K562 (cell line): ENCODE results near the gene INSL3. TPM values are rescaled to one million over a fixed set of nuclear protein-coding genes. Genes with fewer than 3 reads are reported as not detected.

Source experiments
- DACH1 ChIP-seq: fragments of 450-650 bp; IDR thresholded peaks from 2 replicates; pipeline ENCODE4 v1.6.1; 2018; ENCODE audit not compliant: partially characterized antibody
- DPF2 ChIP-seq: fragments of 450-650 bp; IDR thresholded peaks from 2 replicates; pipeline ENCODE4 v1.6.1; 2016
- FOSL1 ChIP-seq: fragments of 200-800 bp; sonication (Bioruptor generic); conservative IDR thresholded peaks from 2 replicates; pipeline ENCODE4 v1.6.1; 2016; ENCODE audit warnings: missing genetic modification characterization, missing compliant biosample characterization
- FOXJ3 ChIP-seq: sonication (generic); formaldehyde crosslinking; IDR thresholded peaks from 2 replicates; pipeline ENCODE4 v1.4.0; 2020; ENCODE audit warnings: mild to moderate bottlenecking, missing genetic modification reagents
- FOXK1 ChIP-seq: sonication (generic); formaldehyde crosslinking; IDR thresholded peaks from 2 replicates; pipeline ENCODE4 v1.8.0; 2022; ENCODE audit warnings: missing genetic modification reagents, mild to moderate bottlenecking, borderline replicate concordance
- FUS ChIP-seq: fragments of 200-400 bp; formaldehyde crosslinking; optimal IDR thresholded peaks from 2 replicates; pipeline ENCODE3; 2017; ENCODE audit warnings: low read depth, low read length
- IRF1 ChIP-seq: sonication (generic); formaldehyde crosslinking; IDR thresholded peaks from 2 replicates; pipeline ENCODE4 v1.8.0; 2022; ENCODE audit warnings: missing genetic modification reagents, mild to moderate bottlenecking, borderline replicate concordance
- LCOR ChIP-seq: sonication (generic); formaldehyde crosslinking; IDR thresholded peaks from 2 replicates; pipeline ENCODE4 v1.8.0; 2022; ENCODE audit warnings: mild to moderate bottlenecking, missing genetic modification reagents
- MEIS2 ChIP-seq: fragments of 450-650 bp; IDR thresholded peaks from 2 replicates; pipeline ENCODE4 v1.6.1; 2014; ENCODE audit warnings: mild to moderate bottlenecking; ENCODE audit not compliant: partially characterized antibody
- MTA2 ChIP-seq: fragments of 450-650 bp; IDR thresholded peaks from 2 replicates; pipeline ENCODE4 v1.6.1; 2016; ENCODE audit warnings: low read depth
- NCOA4 ChIP-seq: fragments of 450-650 bp; IDR thresholded peaks from 2 replicates; pipeline ENCODE4 v1.6.1; 2018; ENCODE audit warnings: mild to moderate bottlenecking; ENCODE audit not compliant: partially characterized antibody
- POLR2H ChIP-seq: IDR thresholded peaks from 2 replicates; pipeline ENCODE4 v1.6.1; 2016; ENCODE audit warnings: missing genetic modification characterization, low read depth, mild to moderate bottlenecking, control low read depth, missing compliant biosample characterization, moderate library complexity
- RAD51 ChIP-seq: fragments of 450-650 bp; IDR thresholded peaks from 2 replicates; pipeline ENCODE4 v1.7.1; 2016; ENCODE audit warnings: low read depth, mild to moderate bottlenecking, borderline replicate concordance
- U2AF1 ChIP-seq: fragments of 200-400 bp; formaldehyde crosslinking; optimal IDR thresholded peaks from 2 replicates; pipeline ENCODE3; 2017; ENCODE audit warnings: mild to moderate bottlenecking, low read depth, low read length, moderate library complexity
- ZNF133 ChIP-seq: fragments of 250-450 bp; sonication (Bioruptor Pico); IDR thresholded peaks from 2 replicates; pipeline ENCODE4 v1.4.0; 2020; ENCODE audit warnings: mild to moderate bottlenecking
- ZNF24 ChIP-seq: fragments of 450-650 bp; IDR thresholded peaks from 2 replicates; pipeline ENCODE4 v1.6.1; 2016
- ZNF407 ChIP-seq: fragments of 450-650 bp; IDR thresholded peaks from 2 replicates; pipeline ENCODE4 v1.6.1; 2016; ENCODE audit warnings: low read depth
- ZNF512 ChIP-seq: IDR thresholded peaks from 2 replicates; pipeline ENCODE4 v1.6.1; 2016; ENCODE audit warnings: missing genetic modification characterization, missing compliant biosample characterization
- ZNF785 ChIP-seq: fragments of 250-450 bp; sonication (Bioruptor Pico); IDR thresholded peaks from 2 replicates; pipeline ENCODE4 v1.4.0; 2020; ENCODE audit warnings: mild to moderate bottlenecking
- polyA plus RNA-seq, 8 experiments: library from polyadenylated mRNA; depleted of rRNA in 4 of 8; stranded (reverse) in 5 of 8; unstranded in 3 of 8; fragments of >200 nt; fragmentation: Nextera tagmentation in 2 of 8; fragmentation: Illumina TruSeq in 1 of 8; extraction: Ambion mirVana in 2 of 8; extraction: Trizol in 1 of 8; gene quantifications; 2 replicates each; pipeline versions ENCODE4 v1.2.1 to v1.2.3, GENCODE V29; 2011 to 2014; ENCODE audit warnings: inconsistent platforms in 1 of 8, missing spikeins in 1 of 8
- total RNA-seq, 7 experiments: library from RNA; depleted of rRNA in 6 of 7; stranded (reverse); fragments of >200 nt in 6 of 7; fragmentation: Illumina TruSeq in 2 of 7; extraction: Trizol in 2 of 7; gene quantifications; 2 replicates each; pipeline versions ENCODE4 v1.2.1 to v1.2.3, GENCODE V29; 2011 to 2021; ENCODE audit warnings: low replicate concordance in 1 of 7

Gene INSL3
- total and polyA plus RNA-seq, 9 of the 15 experiments (the other 6 are each of a cell fraction or from before 2014, with no cell fraction given), result not detected

GRCh38 chr19:17855280-17856152 is 34.2 kb upstream of the INSL3 start (continued):
- TF ChIP-seq ZNF407, result no peak
- TF ChIP-seq FOSL1 (tag), result no peak
- TF ChIP-seq DACH1, result peak; percentile 60
- TF ChIP-seq FUS, result no peak
- no peak for TF ChIP-seq NCOA4
- TF ChIP-seq MTA2, result no peak
- no peak for TF ChIP-seq ZNF512 (tag)
- no peak for TF ChIP-seq ZNF785
- no peak for TF ChIP-seq ZNF133 (CRISPR knock-in tag)
- TF ChIP-seq ZNF24, result peak; percentile 50; the same call in 1 of the 2 replicates
- no peak for TF ChIP-seq FOXJ3
- peak; percentile 46 for TF ChIP-seq MEIS2
- TF ChIP-seq RAD51, result no peak
- no peak for TF ChIP-seq LCOR
- TF ChIP-seq DPF2, result no peak
- TF ChIP-seq POLR2H, result no peak
- TF ChIP-seq IRF1 (CRISPR knock-in tag), result no peak
- TF ChIP-seq U2AF1, result no peak
- TF ChIP-seq FOXK1 (CRISPR knock-in tag), result no peak
